Measurements from ENCODE around the gene OR2L3. TPM values are rescaled to one million over a fixed set of nuclear protein-coding genes. Genes with fewer than 3 reads are reported as not detected.
"Not testable (repeated sequence)": the region's sequence is repeated elsewhere in the genome, so short reads cannot be mapped to it uniquely, and the experiment has no call there.

The OR2L3 gene, protein sequence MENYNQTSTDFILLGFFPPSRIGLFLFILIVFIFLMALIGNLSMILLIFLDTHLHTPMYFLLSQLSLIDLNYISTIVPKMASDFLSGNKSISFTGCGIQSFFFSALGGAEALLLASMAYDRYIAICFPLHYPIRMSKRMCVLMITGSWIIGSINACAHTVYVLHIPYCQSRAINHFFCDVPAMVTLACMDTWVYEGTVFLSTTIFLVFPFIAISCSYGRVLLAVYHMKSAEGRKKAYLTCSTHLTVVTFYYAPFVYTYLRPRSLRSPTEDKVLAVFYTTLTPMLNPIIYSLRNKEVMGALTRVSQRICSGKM
- total RNA-seq, result not detected

DNA sequence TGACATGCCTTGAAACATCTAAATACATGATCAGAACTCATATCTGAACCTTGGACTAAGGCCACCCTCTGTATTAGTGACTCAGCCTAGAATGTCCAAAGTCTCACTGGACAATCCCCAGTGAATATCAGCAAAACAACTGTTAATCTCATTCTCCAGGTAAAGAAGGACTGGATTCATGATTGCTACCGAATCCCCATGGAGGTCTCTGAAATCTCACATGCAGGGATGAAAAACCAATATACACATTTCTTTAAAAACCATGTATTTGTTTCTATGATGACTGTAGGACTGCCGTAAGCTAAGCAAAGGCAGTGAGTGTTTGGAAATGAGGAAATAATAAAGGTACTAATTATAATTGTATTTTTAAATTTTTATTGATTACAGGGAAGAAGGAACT, at the start of gene OR2L3:
TSS of gene OR2L3 (plus strand) at position 301 of the 400 bp plus-strand sequence. CDS start 13,846 bp downstream, outside the sequence.
- H3K27ac Mint-ChIP-seq, result no peak within 1 kb of the TSS
- ATAC-seq, result no peak
- H3K4me3 Mint-ChIP-seq, result no peak within 1 kb of the TSS
- DNase-seq (ENCODE audit: low spot score), result no peak
- peaks cover 6% of the 10 kb centered on the region for H3K36me3 Mint-ChIP-seq
- H3K9me3 Mint-ChIP-seq, result peaks cover 22% of the 10 kb centered on the region
- H3K27me3 Mint-ChIP-seq, result no peaks in the 10 kb centered on the region
- no peaks in the 10 kb centered on the region for H3K4me1 Mint-ChIP-seq (ENCODE audit: low read depth in 2 of 2)

DNA sequence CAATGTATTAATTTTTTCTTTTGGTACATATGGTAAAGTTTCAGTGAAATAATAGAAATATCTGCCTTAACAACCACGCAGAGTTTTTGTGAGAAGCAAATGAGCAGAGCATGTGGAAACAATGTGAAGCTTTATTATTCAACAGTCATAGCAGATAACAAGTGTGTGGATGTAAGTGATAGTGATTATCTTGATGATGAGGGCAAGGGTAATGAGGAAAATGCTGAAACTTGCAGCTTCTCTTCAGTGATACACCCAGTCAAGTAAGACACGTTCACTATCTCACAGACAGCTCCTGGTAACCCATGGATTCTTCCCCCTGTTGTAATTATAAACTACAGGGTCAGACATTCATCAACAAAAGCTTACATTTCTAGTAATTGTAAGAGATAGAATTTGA, 47.8 kb upstream of the OR2L3 start:
- Mint-ChIP-seq H3K4me1 (ENCODE audit: low read depth in 2 of 2) (no peaks in the 10 kb centered on the region), H3K27me3 (no peaks in the 10 kb centered on the region), H3K36me3 (peaks cover 5% of the 10 kb centered on the region), H3K4me3 (no peak overlapping the region), H3K27ac (no peak overlapping the region), H3K9me3 (peaks cover 11% of the 10 kb centered on the region)
- ATAC-seq (no peak), DNase-seq (ENCODE audit: low spot score) (no peak)

DNA sequence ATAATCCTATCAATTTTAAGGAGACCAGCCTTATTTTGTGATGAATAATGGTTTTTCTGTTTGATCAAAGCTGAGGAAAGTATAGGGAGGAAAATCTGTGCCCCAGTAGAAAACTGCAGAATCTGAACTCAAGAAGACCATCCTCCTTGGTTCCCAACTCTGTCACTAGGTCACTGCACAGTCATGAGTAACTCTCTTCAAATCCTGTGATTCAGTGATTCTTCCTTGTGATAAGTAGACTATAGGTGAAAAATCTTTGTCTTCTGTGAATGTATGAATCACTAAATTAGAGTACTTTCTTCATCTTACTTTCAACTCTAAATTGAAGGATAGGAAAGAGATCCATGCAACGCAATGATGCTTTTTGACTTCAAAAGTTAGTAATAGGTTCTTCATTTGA, 46.5 kb upstream of the OR2L3 start:
- no peak for DNase-seq (ENCODE audit: low spot score)
- H3K4me3 Mint-ChIP-seq, result no peak overlapping the region

DNA sequence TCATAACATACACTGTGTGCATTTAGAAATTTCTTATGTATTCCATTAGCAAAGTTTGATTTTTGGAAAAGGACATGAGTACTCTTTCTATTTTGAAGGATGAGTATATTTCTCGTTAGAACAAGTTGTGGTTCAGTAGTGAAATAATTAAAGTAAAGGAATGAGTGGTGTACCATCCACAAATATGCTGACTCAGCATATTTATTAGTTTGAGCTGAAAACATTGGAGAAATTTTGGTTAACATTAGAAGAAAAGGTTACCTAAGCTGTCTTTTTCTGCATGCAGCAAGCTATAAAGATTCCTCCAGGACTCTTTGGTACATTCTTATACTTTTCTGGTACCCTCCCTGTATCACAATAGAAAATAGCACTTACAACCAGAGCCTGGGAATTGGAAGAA, 38.9 kb upstream of the OR2L3 start:
- ATAC-seq (no peak), DNase-seq (ENCODE audit: low spot score) (no peak)
- H3K4me3 Mint-ChIP-seq, result no peak overlapping the region
- peaks cover 35% of the 10 kb centered on the region for H3K9me3 Mint-ChIP-seq
- no peak overlapping the region for H3K27ac Mint-ChIP-seq
- peaks cover 29% of the 10 kb centered on the region for H3K36me3 Mint-ChIP-seq
- no peaks in the 10 kb centered on the region for H3K4me1 Mint-ChIP-seq (ENCODE audit: low read depth in 2 of 2)
- H3K27me3 Mint-ChIP-seq, result no peaks in the 10 kb centered on the region

More for the DNA sequence above, 46.5 kb upstream of the OR2L3 start:
- Mint-ChIP-seq H3K9me3 (peaks cover 11% of the 10 kb centered on the region), H3K36me3 (peaks cover 5% of the 10 kb centered on the region), H3K4me1 (ENCODE audit: low read depth in 2 of 2) (no peaks in the 10 kb centered on the region), H3K27me3 (no peaks in the 10 kb centered on the region), H3K27ac (no peak overlapping the region)
- no peak for ATAC-seq

DNA sequence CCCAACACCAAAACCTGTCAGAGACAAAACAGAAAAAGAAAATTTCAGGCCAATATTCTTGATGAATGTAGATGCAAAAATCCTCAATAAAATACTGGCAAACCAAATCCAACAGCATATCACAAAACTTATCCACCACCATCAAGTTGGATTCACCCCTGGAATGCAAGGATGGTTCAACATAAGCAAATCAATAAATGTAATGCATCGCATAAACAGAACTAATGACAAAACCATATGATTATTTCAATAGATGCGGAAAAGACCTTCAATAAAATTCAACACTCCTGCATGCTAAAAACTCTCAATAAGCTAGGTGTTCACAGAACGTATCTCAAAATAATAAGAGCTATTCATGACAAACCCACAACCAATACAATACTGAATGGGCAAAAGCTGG, 37.0 kb upstream of the OR2L3 start:
- Mint-ChIP-seq H3K27ac (no peak overlapping the region), H3K4me3 (no peak overlapping the region), H3K4me1 (ENCODE audit: low read depth in 2 of 2) (no peaks in the 10 kb centered on the region), H3K27me3 (no peaks in the 10 kb centered on the region), H3K9me3 (peaks cover 30% of the 10 kb centered on the region), H3K36me3 (peaks cover 29% of the 10 kb centered on the region)
- ATAC-seq, result no peak
- DNase-seq (ENCODE audit: low spot score), result no peak

DNA sequence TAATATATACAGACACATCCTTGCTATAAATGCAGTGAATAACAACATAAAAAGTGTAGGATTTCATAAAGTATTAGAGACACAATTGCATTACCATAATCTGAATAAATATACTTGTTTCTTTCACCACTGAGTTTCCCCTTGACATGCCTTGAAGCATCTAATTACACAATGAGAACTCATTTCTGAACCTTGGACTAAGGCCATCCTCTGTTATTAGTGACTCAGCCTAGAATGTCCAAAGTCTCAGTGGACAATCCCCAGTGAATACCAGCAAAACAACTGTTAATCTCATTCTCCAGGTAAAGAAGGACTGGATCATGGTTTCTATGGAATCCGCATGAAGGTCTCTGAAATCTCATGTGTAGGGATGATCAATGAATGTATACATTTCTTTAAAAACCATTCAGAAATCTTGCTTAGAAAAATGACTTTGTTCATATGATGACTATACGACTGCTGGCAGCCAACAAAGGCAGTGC, 33.4 kb upstream of the OR2L3 start, which contains the start of gene OR2L5:
TSS of gene OR2L5 (plus strand) at position 432 of the 482 bp plus-strand sequence. CDS start 8,288 bp downstream, outside the sequence.
- Mint-ChIP-seq H3K4me3 (no peak within 1 kb of the TSS), H3K9me3 (peaks cover 25% of the 10 kb centered on the region), H3K27ac (no peak within 1 kb of the TSS), H3K27me3 (no peaks in the 10 kb centered on the region), H3K36me3 (peaks cover 29% of the 10 kb centered on the region), H3K4me1 (ENCODE audit: low read depth in 2 of 2) (no peaks in the 10 kb centered on the region)
- no peak for DNase-seq (ENCODE audit: low spot score)
- ATAC-seq, result no peak

DNA sequence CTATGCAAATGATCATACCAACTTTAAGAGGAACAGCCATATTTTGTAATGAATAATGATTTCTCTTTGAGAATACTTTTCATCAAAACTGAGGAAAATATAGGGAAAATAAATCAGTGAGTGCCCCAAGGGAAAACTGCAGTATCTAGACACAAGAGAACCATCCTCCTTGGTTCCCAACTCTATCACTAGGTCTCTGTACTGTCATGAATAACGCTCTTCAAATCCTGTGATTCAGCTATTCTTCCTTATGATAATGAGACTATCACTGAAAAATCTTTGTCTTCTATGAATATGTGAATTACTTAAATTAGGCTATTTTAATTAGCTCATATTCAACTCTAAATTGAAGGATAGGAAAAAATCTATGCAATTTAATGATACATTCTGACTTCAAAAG, 30.8 kb upstream of the OR2L3 start:
- peaks cover 7% of the 10 kb centered on the region for H3K36me3 Mint-ChIP-seq
- H3K4me1 Mint-ChIP-seq (ENCODE audit: low read depth in 2 of 2), result no peaks in the 10 kb centered on the region
- H3K27ac Mint-ChIP-seq, result no peak overlapping the region
- ATAC-seq (no peak), DNase-seq (ENCODE audit: low spot score) (no peak)
- H3K27me3 Mint-ChIP-seq, result no peaks in the 10 kb centered on the region
- H3K9me3 Mint-ChIP-seq, result peaks cover 21% of the 10 kb centered on the region
- H3K4me3 Mint-ChIP-seq, result no peak overlapping the region

DNA sequence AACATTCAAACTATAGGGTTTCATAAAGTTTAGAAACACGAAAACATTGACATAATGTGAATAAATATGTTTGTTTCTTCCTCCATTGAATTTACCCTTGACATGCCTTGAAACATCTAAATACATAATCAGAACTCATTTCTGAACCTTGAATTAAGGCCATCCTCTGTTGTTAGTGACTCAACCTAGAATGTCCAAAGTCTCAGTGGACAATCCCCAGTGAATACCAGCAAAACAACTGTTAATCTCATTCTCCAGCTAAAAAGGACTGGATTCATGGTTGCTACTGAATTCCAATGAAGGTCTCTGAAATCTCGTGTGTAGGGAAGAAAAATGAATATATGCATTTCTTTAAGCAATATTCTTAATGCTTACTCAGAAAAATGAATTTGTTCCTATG, 16.9 kb upstream of the OR2L3 start, which contains the start of gene OR2L2:
TSS of gene OR2L2 (plus strand) at position 301 of the 400 bp plus-strand sequence. CDS start 8,198 bp downstream, outside the sequence.
- Mint-ChIP-seq H3K4me1 (ENCODE audit: low read depth in 2 of 2) (no peaks in the 10 kb centered on the region), H3K27ac (no peak within 1 kb of the TSS), H3K9me3 (peaks cover 29% of the 10 kb centered on the region), H3K36me3 (peaks cover 12% of the 10 kb centered on the region), H3K4me3 (no peak within 1 kb of the TSS), H3K27me3 (no peaks in the 10 kb centered on the region)
- ATAC-seq, result no peak
- DNase-seq (ENCODE audit: low spot score), result no peak

DNA sequence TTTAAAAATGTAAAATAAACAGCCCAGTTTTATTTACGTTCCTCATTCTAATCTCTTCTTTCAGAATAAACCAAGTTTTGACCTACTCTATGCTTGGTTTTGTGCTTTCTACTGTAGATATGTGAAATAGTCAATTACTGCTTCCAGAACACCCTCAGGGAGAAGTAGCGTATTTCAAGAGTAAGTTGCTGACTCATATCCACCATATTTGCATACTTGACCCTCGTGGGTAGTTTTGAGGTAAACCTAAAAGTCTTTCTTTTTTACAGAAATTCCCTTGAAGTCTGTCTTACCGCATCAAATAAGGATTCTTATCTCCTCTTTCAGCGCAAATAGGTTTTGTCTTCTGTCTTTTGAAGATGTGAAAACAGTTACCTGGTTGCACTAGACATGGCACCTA, 1.4 kb upstream of the OR2L3 start:
- Mint-ChIP-seq H3K36me3 (peaks cover 6% of the 10 kb centered on the region), H3K27me3 (no peaks in the 10 kb centered on the region), H3K4me1 (ENCODE audit: low read depth in 2 of 2) (no peaks in the 10 kb centered on the region), H3K9me3 (peaks cover 17% of the 10 kb centered on the region), H3K27ac (no peak overlapping the region), H3K4me3 (no peak overlapping the region)
- DNase-seq (ENCODE audit: low spot score) (no peak), ATAC-seq (no peak)

DNA sequence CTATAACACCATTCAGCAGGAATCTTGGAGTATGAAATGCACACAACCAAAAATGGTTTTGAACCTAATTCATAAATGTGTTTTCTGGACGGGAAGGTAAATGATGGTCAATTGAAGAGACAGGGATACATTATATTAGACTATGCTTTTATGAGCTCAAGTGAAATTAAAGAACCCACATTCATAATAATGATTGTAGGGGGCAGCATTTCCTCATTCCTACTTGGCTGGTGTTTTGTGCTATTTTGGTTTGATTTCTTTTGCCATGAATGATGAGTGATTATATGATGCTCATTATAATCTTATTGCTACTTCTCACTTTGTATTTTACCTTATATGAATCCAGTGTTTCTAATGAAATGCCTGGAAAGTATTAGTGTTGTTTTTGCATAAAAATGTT, 372 bp downstream of the OR2L3 start:
- ATAC-seq (no peak), DNase-seq (ENCODE audit: low spot score) (no peak)
- Mint-ChIP-seq H3K36me3 (peaks cover 6% of the 10 kb centered on the region), H3K9me3 (peaks cover 22% of the 10 kb centered on the region), H3K4me3 (no peak overlapping the region), H3K27me3 (no peaks in the 10 kb centered on the region), H3K27ac (no peak overlapping the region), H3K4me1 (ENCODE audit: low read depth in 2 of 2) (no peaks in the 10 kb centered on the region)

DNA sequence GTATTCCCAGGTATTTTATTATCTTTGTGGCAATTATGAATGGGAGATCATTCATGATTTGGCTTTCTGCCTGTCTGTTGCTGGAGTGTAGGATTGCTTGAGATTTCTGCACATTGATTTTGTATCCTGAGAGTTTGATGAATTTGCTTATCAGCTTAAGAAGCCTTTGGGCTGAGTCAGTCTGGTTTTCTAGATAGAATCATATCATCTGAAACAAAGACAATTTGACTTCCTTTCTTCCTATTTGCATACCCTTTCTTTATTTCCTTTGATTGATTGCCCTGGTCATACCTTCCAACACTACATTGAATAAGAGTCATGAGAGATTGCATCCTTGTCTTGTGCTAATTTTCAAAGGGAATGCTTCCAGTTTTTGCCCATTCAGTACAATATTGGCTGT, 8.0 kb downstream of the OR2L3 start:
- H3K9me3 Mint-ChIP-seq, result peaks cover 31% of the 10 kb centered on the region
- peaks cover 5% of the 10 kb centered on the region for H3K36me3 Mint-ChIP-seq
- H3K4me1 Mint-ChIP-seq (ENCODE audit: low read depth in 2 of 2), result no peaks in the 10 kb centered on the region
- DNase-seq (ENCODE audit: low spot score) (no peak), ATAC-seq (no peak)
- no peak overlapping the region for H3K27ac Mint-ChIP-seq
- H3K27me3 Mint-ChIP-seq, result no peaks in the 10 kb centered on the region
- no peak overlapping the region for H3K4me3 Mint-ChIP-seq

DNA sequence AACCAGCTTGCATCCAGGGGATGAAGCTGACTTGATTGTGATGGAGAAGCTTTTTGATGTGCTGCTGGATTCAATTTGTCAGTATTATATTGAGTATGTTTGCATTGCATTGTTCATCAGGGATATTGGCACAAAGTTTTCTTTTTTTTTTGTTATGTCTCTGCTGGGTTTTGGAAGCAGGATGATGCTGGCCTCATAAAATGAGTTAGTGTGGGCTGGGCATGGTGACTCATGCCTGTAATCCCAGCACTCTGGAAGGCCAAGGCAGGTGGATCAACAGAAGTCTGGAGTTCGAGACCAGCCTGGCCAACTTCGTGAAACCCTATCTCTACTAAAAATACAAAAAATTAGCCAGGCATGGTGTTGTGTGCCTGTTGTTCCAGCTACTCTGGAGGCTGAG, 8.6 kb downstream of the OR2L3 start:
- Mint-ChIP-seq H3K27me3 (no peaks in the 10 kb centered on the region), H3K36me3 (peaks cover 5% of the 10 kb centered on the region), H3K4me1 (ENCODE audit: low read depth in 2 of 2) (no peaks in the 10 kb centered on the region), H3K9me3 (peaks cover 31% of the 10 kb centered on the region), H3K27ac (no peak overlapping the region), H3K4me3 (no peak overlapping the region)
- ATAC-seq, result no peak
- no peak for DNase-seq (ENCODE audit: low spot score)

DNA sequence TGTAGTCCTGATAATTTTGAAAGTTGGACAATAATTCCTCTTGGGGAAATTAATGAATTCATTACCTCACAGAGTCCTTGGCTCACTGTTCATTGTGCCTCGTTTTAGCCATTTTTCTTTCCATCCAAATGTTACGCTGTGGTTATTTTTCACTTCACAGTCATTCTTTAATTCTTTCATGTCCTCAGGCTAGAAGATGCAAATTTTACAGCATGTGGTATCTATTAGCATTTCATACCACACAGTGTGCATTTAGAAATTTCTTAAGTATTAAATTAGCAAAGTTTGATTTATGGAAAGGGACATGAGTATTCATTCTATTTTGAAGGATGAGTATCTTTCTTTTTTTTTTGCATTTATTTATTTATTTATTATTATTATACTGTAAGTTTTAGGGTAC, 18.4 kb downstream of the OR2L3 start:
- DNase-seq (ENCODE audit: low spot score) (no peak), ATAC-seq (no peak)
- no peaks in the 10 kb centered on the region for H3K27me3 Mint-ChIP-seq
- peaks cover 7% of the 10 kb centered on the region for H3K36me3 Mint-ChIP-seq
- H3K4me3 Mint-ChIP-seq, result no peak overlapping the region
- peaks cover 19% of the 10 kb centered on the region for H3K9me3 Mint-ChIP-seq
- H3K4me1 Mint-ChIP-seq (ENCODE audit: low read depth in 2 of 2), result no peaks in the 10 kb centered on the region
- no peak overlapping the region for H3K27ac Mint-ChIP-seq

DNA sequence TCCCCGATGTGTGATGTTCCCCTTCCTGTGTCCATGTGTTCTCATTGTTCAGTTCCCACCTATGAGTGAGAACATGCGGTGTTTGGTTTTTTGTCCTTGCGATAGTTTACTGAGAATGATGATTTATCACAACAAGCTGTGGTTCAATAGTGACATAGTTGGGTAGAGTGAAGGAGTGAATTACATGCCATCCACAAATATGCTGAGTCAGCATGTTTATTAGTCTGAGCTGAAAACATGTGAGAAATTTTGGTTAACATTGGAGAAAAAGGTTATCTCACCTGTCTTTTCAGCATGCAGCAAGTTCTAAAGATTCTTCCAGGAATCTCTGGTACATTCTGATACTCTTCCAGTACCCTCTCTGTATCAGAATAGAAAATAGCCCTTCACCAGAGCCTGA, 19.0 kb downstream of the OR2L3 start:
- DNase-seq (ENCODE audit: low spot score) (no peak), ATAC-seq (no peak)
- Mint-ChIP-seq H3K36me3 (peaks cover 12% of the 10 kb centered on the region), H3K9me3 (peaks cover 21% of the 10 kb centered on the region), H3K27ac (no peak overlapping the region), H3K4me3 (no peak overlapping the region), H3K27me3 (no peaks in the 10 kb centered on the region), H3K4me1 (ENCODE audit: low read depth in 2 of 2) (no peaks in the 10 kb centered on the region)

DNA sequence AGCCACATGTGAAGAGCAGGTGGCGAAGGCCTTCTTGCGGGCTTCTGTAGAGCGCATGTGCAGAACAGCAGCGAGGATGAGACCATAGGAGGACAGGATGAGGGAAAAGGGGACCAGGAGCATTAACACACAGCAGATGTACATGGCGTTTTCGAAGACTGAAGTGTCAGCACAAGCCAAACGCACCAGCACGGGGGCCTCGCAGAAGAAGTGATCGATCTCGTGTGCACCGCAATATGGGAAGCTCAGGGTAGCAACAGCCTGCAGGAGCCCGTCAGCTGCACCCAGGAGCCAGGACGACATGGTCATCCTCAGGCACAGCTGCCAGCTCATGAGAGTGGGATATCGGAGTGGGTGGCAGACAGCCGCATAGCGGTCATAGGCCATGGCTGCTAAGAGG, 37.2 kb downstream of the OR2L3 start:
- not testable (repeated sequence) for DNase-seq (ENCODE audit: low spot score); H3K9me3 Mint-ChIP-seq; H3K27ac Mint-ChIP-seq; H3K27me3 Mint-ChIP-seq; H3K36me3 Mint-ChIP-seq; H3K4me1 Mint-ChIP-seq (ENCODE audit: low read depth in 2 of 2); H3K4me3 Mint-ChIP-seq
- peak in 1 of 2 donors; percentile 49 for ATAC-seq

Data from natural killer cell treated with Interleukin-12 subunit alpha and Interleukin-12 subunit beta and Interleukin-15 and Interleukin-18, amount 100 ng/mL, for 72 hours (primary cell).